Measurements from ENCODE around the gene MX2.

The MX2 gene

DNA sequence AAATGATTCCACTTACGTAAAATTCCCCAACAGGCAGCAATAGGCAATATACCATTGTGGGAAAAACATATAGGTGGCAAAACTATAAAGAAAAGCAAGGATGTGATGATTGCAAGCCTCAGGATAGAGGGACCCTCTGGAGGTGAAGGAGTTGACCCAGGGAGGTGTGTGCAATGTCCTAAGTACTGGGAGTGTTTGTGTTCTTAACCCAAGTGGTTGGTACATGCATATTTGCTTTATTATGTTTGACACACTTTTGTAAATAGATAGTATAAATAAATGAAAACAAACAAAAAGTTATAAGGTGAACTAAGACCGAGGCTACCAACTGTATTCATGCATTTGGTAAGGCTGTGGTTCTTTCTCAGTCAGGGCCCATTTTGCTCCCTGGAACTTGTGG lies 71.7 kb downstream of the MX2 start:
- DNase-seq (ENCODE audit: low read depth in 2 of 2), result no peak

GRCh38 chr21:41435706-41436105 lies 73.9 kb downstream of the MX2 start:
- DNase-seq (ENCODE audit: low read depth in 2 of 2), result no peak

DNA sequence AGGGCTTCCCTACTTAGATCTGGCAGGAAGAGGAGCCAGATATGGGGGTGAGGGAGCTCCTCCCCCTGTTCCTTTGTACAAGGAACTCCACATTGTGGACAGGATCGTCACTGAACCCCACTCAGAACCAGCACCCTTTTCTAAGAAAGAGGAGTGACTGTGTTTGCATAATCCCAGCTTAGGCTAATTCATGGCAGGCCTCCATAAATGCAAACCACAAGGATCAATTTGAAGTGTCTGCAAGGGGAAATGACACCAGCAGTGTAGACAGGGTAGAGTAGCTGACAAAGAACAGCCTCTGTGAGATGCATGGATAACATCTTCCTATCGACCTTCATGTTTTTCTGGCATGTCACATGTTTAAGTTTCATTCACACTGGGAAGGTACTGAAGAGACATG lies 75.9 kb downstream of the MX2 start:
- DNase-seq (ENCODE audit: low read depth in 2 of 2), result no peak

DNA sequence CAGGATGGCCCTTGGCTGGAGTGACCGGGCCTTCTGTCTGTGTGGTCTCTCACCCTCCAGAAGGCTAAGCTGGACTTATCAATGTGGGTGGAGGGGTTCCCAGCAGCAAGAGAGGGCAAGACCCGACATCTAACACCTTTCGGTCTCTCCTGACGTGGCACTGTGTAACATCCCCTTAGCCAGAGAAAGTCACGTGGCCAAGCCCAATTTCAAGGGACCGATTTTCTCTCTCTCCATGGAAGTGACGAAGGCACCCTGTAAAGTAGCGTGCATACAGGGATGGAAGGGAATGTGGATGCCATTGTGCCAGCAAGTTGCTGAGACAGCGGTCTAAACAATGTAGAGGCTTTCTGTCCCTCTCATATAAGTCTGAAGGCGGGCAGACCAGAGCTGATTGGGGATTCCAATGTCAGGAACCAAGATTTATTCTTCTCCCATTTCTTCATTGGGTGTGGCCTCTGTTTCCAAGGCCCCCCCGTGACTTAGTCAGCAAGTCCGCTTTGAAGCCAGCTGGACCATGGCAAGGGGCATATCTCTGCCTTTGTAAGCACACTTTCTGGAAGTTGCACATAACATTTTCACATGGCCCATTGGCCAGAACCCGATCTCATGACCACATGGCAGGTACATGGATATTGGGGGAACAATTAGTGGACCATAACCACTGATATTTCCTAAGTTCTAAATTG lies 76.7 kb downstream of the MX2 start:
- no peak for DNase-seq (ENCODE audit: low read depth in 2 of 2)

DNA sequence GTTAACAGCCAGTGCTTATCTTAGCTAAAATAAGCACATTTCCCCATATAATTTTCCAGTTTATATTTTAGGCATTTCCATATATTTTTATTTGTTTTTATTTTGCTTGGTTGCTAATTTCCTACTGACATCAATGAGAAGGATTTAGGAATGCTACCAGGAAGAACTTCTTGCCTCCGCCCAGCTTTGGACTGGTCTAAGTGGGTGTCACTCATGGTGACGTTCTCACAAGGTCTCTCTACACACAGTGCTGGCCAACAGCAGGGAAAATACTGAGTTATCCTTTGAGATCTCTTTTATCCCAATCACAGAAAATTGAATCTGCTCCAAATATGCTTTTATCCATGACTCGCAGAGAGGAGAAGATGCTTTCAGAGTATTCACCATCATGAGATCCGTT lies 77.4 kb downstream of the MX2 start:
- no peak for DNase-seq (ENCODE audit: low read depth in 2 of 2)

- DNase-seq (ENCODE audit: low read depth in 2 of 2), result no peak
Observed at GRCh38 chr21:41441546-41441945, 79.7 kb downstream of the MX2 start.

DNA sequence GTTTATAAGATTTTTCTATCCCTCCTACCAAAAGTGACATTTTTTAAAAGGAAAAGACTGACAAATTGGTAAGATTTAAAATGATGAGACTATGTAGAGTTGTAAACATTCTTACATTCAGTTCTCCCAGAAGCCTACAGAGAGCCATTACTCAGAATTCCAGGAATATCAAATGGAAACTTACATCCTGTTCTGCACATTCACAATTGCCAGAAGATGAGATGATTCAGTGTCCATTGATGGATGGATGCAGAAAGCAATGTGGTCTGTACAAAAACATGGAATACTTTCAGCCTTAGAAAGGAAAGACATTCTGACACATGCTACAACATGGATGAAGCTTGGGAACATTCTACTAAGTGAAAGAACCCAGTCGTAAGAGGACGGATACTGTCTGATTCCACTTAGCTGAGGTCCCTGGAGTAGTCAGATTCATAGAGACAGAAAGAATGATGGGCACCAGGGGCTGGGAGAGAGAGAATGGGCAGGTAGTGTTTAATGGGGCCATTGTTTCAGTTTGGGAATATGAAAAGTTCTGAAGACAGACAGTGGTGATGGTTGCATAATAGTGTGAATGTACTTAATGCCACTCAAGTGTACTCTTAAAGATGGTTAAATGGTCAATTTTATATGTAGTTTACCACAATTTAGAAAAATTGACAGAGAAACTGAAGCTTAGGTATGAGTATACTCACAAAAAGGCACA lies 80.8 kb downstream of the MX2 start:
- DNase-seq (ENCODE audit: low read depth in 2 of 2), result no peak

GRCh38 chr21:41443562-41443961 lies 81.7 kb downstream of the MX2 start:
- no peak for DNase-seq (ENCODE audit: low read depth in 2 of 2)

- no peak for DNase-seq (ENCODE audit: low read depth in 2 of 2)
Observed at GRCh38 chr21:41444703-41445464, 83.1 kb downstream of the MX2 start.

DNA sequence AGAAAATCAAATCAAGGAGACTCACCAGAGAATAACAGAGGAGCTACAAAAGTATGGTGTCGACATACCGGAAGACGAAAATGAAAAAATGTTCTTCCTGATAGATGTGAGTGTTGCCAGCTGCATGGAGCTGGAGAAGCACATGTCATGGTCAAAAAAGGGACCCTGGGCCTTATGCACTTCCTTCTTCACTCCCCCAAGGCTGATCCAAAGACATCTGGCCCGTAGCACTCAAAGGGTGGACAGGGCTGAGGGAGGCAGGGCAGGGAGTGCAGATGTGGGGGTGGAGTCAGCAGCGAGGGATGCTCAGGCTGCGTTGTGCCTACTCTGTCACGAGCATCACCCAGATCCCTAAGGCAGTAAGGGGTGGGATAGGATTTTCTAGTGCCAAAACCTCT lies 83.6 kb downstream of the MX2 start:
- no peak for DNase-seq (ENCODE audit: low read depth in 2 of 2)

GRCh38 chr21:41446586-41446985 lies 84.8 kb downstream of the MX2 start:
- no peak for DNase-seq (ENCODE audit: low read depth in 2 of 2)

- no peak for DNase-seq (ENCODE audit: low read depth in 2 of 2)
Observed at GRCh38 chr21:41447356-41447755, 85.5 kb downstream of the MX2 start.

GRCh38 chr21:41449613-41450012 lies 87.8 kb downstream of the MX2 start:
- DNase-seq (ENCODE audit: low read depth in 2 of 2), result no peak

DNA sequence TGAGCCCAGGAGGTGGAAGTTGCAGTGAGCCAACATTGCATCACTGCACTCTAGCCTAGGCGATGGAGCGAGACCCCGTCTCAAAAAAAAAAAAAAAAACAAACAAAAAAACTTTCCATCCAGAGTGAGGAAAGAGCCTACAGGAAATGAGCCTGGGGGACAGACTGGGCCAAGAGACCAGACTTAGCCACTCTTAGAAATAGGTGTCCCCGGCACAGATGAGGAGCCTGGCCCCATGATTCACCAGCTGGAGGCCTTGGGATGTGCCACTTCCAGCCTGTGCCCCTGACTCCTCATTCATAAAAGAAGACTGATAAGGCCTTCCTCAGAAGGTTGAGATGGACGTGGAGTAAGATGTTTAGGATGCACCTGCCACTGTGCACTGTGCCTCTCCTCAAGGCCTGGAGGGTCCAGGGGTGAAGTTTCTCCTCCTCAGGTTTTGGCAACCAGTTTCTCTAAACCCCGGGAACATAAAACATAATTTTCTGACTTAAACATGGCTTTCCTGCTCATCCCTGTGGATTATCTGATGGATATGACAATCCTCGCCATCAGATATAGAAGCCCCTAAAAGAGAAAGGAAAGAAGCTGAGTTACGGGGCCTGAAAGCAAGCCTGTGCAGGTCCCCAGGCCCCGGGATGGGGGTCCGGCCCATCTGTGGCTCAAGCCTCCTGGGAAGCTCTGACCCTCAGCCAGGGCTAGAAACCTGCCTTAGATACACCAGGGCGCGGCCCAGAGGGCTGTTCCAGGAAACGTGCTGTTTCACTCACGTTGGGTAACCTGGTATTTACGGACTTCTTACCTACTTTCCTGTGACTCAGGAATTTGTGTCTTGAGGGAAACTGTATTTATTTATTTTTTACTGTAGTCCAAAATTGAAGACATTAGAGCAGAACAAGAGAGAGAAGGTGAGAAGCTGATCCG lies 90.2 kb downstream of the MX2 start:
- no peak for DNase-seq (ENCODE audit: low read depth in 2 of 2)

- no peak for DNase-seq (ENCODE audit: low read depth in 2 of 2)
Observed at GRCh38 chr21:41453198-41453597, 91.4 kb downstream of the MX2 start.

- no peak for DNase-seq (ENCODE audit: low read depth in 2 of 2)
Observed at GRCh38 chr21:41453761-41454160, 91.9 kb downstream of the MX2 start.

GRCh38 chr21:41458121-41458520 lies 96.3 kb downstream of the MX2 start:
- no peak for DNase-seq (ENCODE audit: low read depth in 2 of 2)

GRCh38 chr21:41458559-41458958 lies 96.7 kb downstream of the MX2 start:
- no peak for DNase-seq (ENCODE audit: low read depth in 2 of 2)

All from stimulated activated CD8-positive, alpha-beta memory T cell treated with anti-CD3 and anti-CD28 coated beads, Interleukin-15, amount 100 ng/mL, for 48 hours (primary cell).